GM19455 (cell line): ENCODE results near the gene NUPR1.
"Not testable (repeated sequence)": the region's sequence is repeated elsewhere in the genome, so short reads cannot be mapped to it uniquely, and the experiment has no call there.

Experiments
- ATAC-seq: cut with Tn5 transposase; IDR thresholded peaks from one replicate; pipeline ENCODE4 v1.9.1; 2021; ENCODE audit not compliant: unreplicated experiment

Gene NUPR1

GRCh38 chr16:28527985-28528384 is 10.8 kb downstream of the NUPR1 start:
- no peak for ATAC-seq

GRCh38 chr16:28527100-28527785 is 11.5 kb downstream of the NUPR1 start:
- ATAC-seq = not testable (repeated sequence)

- no peak for ATAC-seq
These were observed 12.3 kb downstream of the NUPR1 start for GRCh38 chr16:28526201-28527099.

- no peak for ATAC-seq
These were observed 14.0 kb downstream of the NUPR1 start for GRCh38 chr16:28524681-28525171.

GRCh38 chr16:28522792-28523191 is 16.0 kb downstream of the NUPR1 start:
- ATAC-seq = no peak

GRCh38 chr16:28521436-28521835 is 17.3 kb downstream of the NUPR1 start:
- no peak for ATAC-seq

GRCh38 chr16:28520672-28521071 is 18.1 kb downstream of the NUPR1 start:
- no peak for ATAC-seq

GRCh38 chr16:28514246-28514645 is 24.5 kb downstream of the NUPR1 start:
- no peak for ATAC-seq

GRCh38 chr16:28513484-28514181 is 25.1 kb downstream of the NUPR1 start:
- no peak for ATAC-seq

GRCh38 chr16:28511801-28512789 is 26.7 kb downstream of the NUPR1 start:
- ATAC-seq = no peak

- ATAC-seq = no peak
These were observed 27.7 kb downstream of the NUPR1 start for GRCh38 chr16:28511031-28511430.

GRCh38 chr16:28505489-28506137 is 33.2 kb downstream of the NUPR1 start:
- ATAC-seq = no peak

- no peak for ATAC-seq
These were observed 33.9 kb downstream of the NUPR1 start for GRCh38 chr16:28504707-28505404.

GRCh38 chr16:28503470-28504259 is 35.1 kb downstream of the NUPR1 start:
- no peak for ATAC-seq

GRCh38 chr16:28502290-28502689 is 36.5 kb downstream of the NUPR1 start:
- no peak for ATAC-seq

GRCh38 chr16:28501258-28502232 is 37.2 kb downstream of the NUPR1 start:
- no peak for ATAC-seq
